ENCODE results near the gene ATP8A2.

GRCh38 chr13:25981060-25981459 lies 609.3 kb downstream of the ATP8A2 start:
- TF ChIP-seq CTCF (IDR thresholded peaks at IDR 0.05 in 4 of 5, conservative IDR thresholded peaks at IDR 0.05 in 1 of 5) = no peak
- no peak for TF ChIP-seq POLR2A (IDR thresholded peaks at IDR 0.05)
